ENCODE measurements around the gene NUDT2.
"Not testable (repeated sequence)": the region's sequence is repeated elsewhere in the genome, so short reads cannot be mapped to it uniquely, and the experiment has no call there.

Gene NUDT2

DNA sequence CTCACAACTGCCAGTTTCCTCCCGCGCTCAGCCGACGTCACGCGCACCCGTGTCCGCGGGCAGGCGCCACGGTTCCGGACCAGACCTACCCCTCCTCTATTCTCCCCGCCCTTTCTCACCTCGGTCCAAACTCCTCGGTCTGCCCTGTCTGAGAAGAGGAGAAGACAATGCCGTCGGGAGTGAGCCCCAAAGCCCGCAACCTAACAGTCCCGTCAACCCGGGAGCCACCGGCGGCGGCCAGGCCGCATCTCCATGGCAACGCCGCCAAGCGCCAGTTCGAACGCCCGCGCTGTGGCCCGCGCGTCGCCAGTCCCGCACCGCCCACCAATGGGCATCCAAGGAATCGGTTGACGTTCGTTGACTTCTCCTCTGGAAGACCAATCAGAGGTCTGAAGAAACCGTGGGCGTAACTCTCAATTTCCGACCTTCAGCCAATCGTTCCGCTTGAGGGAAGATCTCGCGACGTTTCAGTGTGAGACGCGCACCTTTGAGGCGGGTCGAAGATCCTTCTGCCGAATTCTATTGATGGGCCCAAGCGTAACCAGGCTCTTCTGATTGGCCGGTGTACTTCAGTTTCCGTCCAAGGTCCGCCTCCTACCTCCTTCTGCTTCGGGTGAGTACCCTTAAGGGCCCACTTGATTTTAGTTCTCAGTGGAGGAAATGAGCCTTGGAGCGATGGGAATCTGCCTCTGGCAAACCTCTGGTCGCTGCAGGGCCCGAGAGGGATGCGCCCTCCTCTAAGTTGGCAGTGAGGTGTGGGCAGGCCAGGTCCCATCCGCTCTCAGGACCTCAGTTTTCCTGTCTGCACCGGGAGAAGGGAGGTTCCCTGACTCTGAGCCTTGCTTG, at the start of gene NUDT2, which contains the start of gene KIF24:
TSS of gene NUDT2 (plus strand) at position 583 of the 846 bp plus-strand sequence. CDS start 9,471 bp downstream, outside the sequence.
TSS of gene KIF24 (minus strand) at position 282 of the 846 bp plus-strand sequence. CDS start 17,922 bp downstream, outside the sequence.
- no peaks in the 10 kb centered on the region for H3K36me3 Mint-ChIP-seq
- H3K27me3 Mint-ChIP-seq: no peaks in the 10 kb centered on the region
- peak within 1 kb of the TSS; percentile 97 for H3K4me3 Mint-ChIP-seq
- peaks cover 29% of the 10 kb centered on the region for H3K4me1 Mint-ChIP-seq (ENCODE audit: low read depth)
- peak within 1 kb of the TSS; percentile 88 for H3K27ac Mint-ChIP-seq
- H3K9me3 Mint-ChIP-seq (ENCODE audit: low read depth): no peaks in the 10 kb centered on the region

DNA sequence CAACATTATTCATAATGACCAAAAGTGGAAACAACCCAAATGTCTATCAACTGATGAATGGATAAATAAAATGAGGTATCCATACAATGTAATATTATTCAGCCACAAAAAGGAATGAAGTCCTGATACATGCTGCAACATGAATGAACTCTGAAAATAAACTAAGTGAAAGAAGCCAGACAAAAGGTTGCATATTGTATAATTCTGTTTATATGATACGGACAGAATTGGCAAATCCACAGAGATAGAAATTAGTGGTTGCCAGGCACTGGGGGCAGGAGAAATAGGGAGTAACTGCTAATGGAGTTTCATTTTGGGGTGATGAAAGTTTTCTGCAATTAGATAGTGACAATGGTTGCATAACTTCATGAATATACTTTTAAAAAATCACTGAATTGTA, 47.3 kb upstream of the NUDT2 start:
- H3K4me1 Mint-ChIP-seq (ENCODE audit: low read depth): peaks cover 5% of the 10 kb centered on the region
- H3K27me3 Mint-ChIP-seq: peaks cover 2% of the 10 kb centered on the region
- H3K4me3 Mint-ChIP-seq: no peak overlapping the region
- no peak overlapping the region for H3K27ac Mint-ChIP-seq
- H3K9me3 Mint-ChIP-seq (ENCODE audit: low read depth): no peaks in the 10 kb centered on the region
- peaks cover 2% of the 10 kb centered on the region for H3K36me3 Mint-ChIP-seq

GRCh38 chr9:34289159-34289558, 40.2 kb upstream of the NUDT2 start:
- Mint-ChIP-seq H3K27me3 (no peaks in the 10 kb centered on the region), H3K36me3 (no peaks in the 10 kb centered on the region), H3K27ac (no peak overlapping the region), H3K4me3 (no peak overlapping the region), H3K4me1 (ENCODE audit: low read depth) (no peaks in the 10 kb centered on the region), H3K9me3 (ENCODE audit: low read depth) (no peaks in the 10 kb centered on the region)

GRCh38 chr9:34291023-34291422, 38.3 kb upstream of the NUDT2 start:
- no peaks in the 10 kb centered on the region for H3K27me3 Mint-ChIP-seq
- no peak overlapping the region for H3K27ac Mint-ChIP-seq
- H3K4me1 Mint-ChIP-seq (ENCODE audit: low read depth): no peaks in the 10 kb centered on the region
- no peaks in the 10 kb centered on the region for H3K9me3 Mint-ChIP-seq (ENCODE audit: low read depth)
- H3K36me3 Mint-ChIP-seq: no peaks in the 10 kb centered on the region
- no peak overlapping the region for H3K4me3 Mint-ChIP-seq

DNA sequence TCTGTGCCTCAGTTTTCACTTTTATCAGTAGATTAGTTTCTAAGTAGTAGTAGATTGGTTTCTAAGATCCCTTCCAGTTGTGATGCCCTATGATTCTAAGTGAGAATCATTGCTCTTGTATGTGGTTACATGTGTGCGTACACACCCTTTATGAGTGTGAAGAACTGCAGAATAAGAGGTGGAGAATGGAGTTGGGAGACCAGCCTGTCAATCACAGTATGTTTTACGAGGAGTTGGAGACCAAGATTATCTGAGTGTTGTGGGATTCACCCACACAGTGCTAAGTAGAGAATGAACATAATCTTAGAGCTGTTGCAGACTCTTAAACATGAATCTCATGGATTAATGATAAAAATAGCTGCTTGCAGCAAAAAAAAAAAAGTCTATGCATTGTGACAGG, 37.9 kb upstream of the NUDT2 start:
- H3K27ac Mint-ChIP-seq: no peak overlapping the region
- no peaks in the 10 kb centered on the region for H3K36me3 Mint-ChIP-seq
- no peaks in the 10 kb centered on the region for H3K4me1 Mint-ChIP-seq (ENCODE audit: low read depth)
- no peaks in the 10 kb centered on the region for H3K9me3 Mint-ChIP-seq (ENCODE audit: low read depth)
- no peaks in the 10 kb centered on the region for H3K27me3 Mint-ChIP-seq
- no peak overlapping the region for H3K4me3 Mint-ChIP-seq

GRCh38 chr9:34292552-34292951, 36.8 kb upstream of the NUDT2 start:
- Mint-ChIP-seq H3K27ac (no peak overlapping the region), H3K36me3 (no peaks in the 10 kb centered on the region), H3K27me3 (no peaks in the 10 kb centered on the region), H3K4me3 (no peak overlapping the region), H3K4me1 (ENCODE audit: low read depth) (no peaks in the 10 kb centered on the region), H3K9me3 (ENCODE audit: low read depth) (no peaks in the 10 kb centered on the region)

DNA sequence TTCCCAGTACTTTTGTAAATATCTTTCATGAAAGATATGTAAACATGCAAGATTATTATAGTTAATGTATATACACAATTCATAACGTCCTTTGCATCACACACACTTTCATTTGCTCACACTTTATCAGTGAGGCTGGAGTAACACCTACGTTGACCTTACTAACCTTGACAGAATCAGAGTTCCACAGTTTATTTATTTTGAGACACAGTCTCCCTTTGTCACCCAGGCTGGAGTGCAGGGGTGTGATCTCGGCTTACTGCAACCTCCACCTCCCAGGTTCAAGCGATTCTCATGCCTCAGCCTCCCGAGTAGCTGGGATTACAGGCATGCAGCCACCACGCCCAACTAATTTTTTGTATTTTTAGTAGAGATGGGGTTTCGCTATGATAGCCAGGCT, 28.3 kb upstream of the NUDT2 start:
- H3K4me1 Mint-ChIP-seq (ENCODE audit: low read depth); H3K27ac Mint-ChIP-seq; H3K27me3 Mint-ChIP-seq; H3K4me3 Mint-ChIP-seq; H3K36me3 Mint-ChIP-seq; H3K9me3 Mint-ChIP-seq (ENCODE audit: low read depth): not testable (repeated sequence)

- not testable (repeated sequence) for H3K36me3 Mint-ChIP-seq; H3K27me3 Mint-ChIP-seq; H3K4me1 Mint-ChIP-seq (ENCODE audit: low read depth); H3K9me3 Mint-ChIP-seq (ENCODE audit: low read depth); H3K4me3 Mint-ChIP-seq; H3K27ac Mint-ChIP-seq
Observed at GRCh38 chr9:34308316-34308715, 21.1 kb upstream of the NUDT2 start.

DNA sequence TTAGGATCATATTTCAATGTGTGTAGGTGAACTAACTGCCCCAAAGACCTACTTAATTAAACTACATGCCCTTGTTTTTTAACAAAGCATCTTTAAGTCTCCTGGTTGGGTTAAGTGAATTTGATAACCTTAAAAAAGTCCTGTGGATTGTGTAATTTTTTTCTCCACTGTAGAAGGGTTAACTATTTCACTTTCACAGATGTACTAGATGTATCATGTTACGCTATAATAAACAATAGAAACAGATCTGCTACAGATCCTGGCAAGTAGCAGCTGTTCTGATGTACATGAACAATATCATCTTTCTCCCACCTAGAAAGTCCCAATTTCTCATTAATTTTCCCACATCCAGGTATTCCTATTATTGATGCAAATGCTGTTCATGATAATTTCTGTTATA, 19.2 kb upstream of the NUDT2 start:
- H3K36me3 Mint-ChIP-seq: no peaks in the 10 kb centered on the region
- H3K27ac Mint-ChIP-seq: no peak overlapping the region
- H3K9me3 Mint-ChIP-seq (ENCODE audit: low read depth): no peaks in the 10 kb centered on the region
- no peaks in the 10 kb centered on the region for H3K4me1 Mint-ChIP-seq (ENCODE audit: low read depth)
- H3K27me3 Mint-ChIP-seq: no peaks in the 10 kb centered on the region
- H3K4me3 Mint-ChIP-seq: no peak overlapping the region

GRCh38 chr9:34311499-34312185, 17.7 kb upstream of the NUDT2 start:
- Mint-ChIP-seq H3K9me3 (ENCODE audit: low read depth) (no peaks in the 10 kb centered on the region), H3K27me3 (no peaks in the 10 kb centered on the region), H3K27ac (no peak overlapping the region), H3K36me3 (no peaks in the 10 kb centered on the region), H3K4me1 (ENCODE audit: low read depth) (no peaks in the 10 kb centered on the region), H3K4me3 (no peak overlapping the region)

GRCh38 chr9:34317436-34317835, 11.9 kb upstream of the NUDT2 start:
- H3K36me3 Mint-ChIP-seq: no peaks in the 10 kb centered on the region
- no peaks in the 10 kb centered on the region for H3K4me1 Mint-ChIP-seq (ENCODE audit: low read depth)
- H3K27me3 Mint-ChIP-seq: no peaks in the 10 kb centered on the region
- no peak overlapping the region for H3K27ac Mint-ChIP-seq
- H3K9me3 Mint-ChIP-seq (ENCODE audit: low read depth): no peaks in the 10 kb centered on the region
- no peak overlapping the region for H3K4me3 Mint-ChIP-seq

- H3K4me3 Mint-ChIP-seq: no peak overlapping the region
- H3K36me3 Mint-ChIP-seq: no peaks in the 10 kb centered on the region
- no peaks in the 10 kb centered on the region for H3K27me3 Mint-ChIP-seq
- H3K9me3 Mint-ChIP-seq (ENCODE audit: low read depth): no peaks in the 10 kb centered on the region
- H3K27ac Mint-ChIP-seq: no peak overlapping the region
- no peaks in the 10 kb centered on the region for H3K4me1 Mint-ChIP-seq (ENCODE audit: low read depth)
Observed at GRCh38 chr9:34318163-34318790, 11.1 kb upstream of the NUDT2 start.

DNA sequence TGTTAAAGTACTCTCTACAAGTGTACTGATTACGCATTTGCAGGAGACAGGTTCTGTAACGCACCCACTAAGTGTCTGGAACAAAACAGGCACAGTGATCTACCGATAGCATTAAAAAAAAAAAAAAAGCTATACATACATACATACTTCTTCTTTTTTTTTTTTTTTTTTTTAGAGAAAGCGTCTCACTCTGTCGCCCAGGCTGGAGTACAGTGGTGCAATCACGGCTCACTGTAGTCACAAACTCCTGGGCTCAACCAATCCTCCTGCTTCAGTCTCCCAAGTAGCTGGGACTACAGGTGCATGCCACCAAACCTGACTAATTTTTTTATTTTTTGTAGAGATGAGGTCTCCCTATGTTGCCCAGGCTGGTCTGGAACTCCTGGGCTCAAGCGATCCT, 7.9 kb upstream of the NUDT2 start:
- Mint-ChIP-seq H3K4me3 (no peak overlapping the region), H3K4me1 (ENCODE audit: low read depth) (no peaks in the 10 kb centered on the region), H3K27ac (no peak overlapping the region), H3K36me3 (no peaks in the 10 kb centered on the region), H3K9me3 (ENCODE audit: low read depth) (no peaks in the 10 kb centered on the region), H3K27me3 (no peaks in the 10 kb centered on the region)

GRCh38 chr9:34322899-34323591, 6.3 kb upstream of the NUDT2 start:
- H3K36me3 Mint-ChIP-seq: no peaks in the 10 kb centered on the region
- H3K27ac Mint-ChIP-seq: no peak overlapping the region
- no peaks in the 10 kb centered on the region for H3K27me3 Mint-ChIP-seq
- H3K4me3 Mint-ChIP-seq: no peak overlapping the region
- peaks cover 1% of the 10 kb centered on the region for H3K4me1 Mint-ChIP-seq (ENCODE audit: low read depth)
- H3K9me3 Mint-ChIP-seq (ENCODE audit: low read depth): no peaks in the 10 kb centered on the region

- no peak overlapping the region for H3K27ac Mint-ChIP-seq
- peaks cover 20% of the 10 kb centered on the region for H3K4me1 Mint-ChIP-seq (ENCODE audit: low read depth)
- peak overlapping the region; percentile 21 for H3K4me3 Mint-ChIP-seq
- H3K9me3 Mint-ChIP-seq (ENCODE audit: low read depth): no peaks in the 10 kb centered on the region
- no peaks in the 10 kb centered on the region for H3K36me3 Mint-ChIP-seq
- no peaks in the 10 kb centered on the region for H3K27me3 Mint-ChIP-seq
Observed at GRCh38 chr9:34326690-34327089, 2.7 kb upstream of the NUDT2 start.

Data from activated naive CD8-positive, alpha-beta T cell (primary cell).